HepG2 (cell line): Measurements from ENCODE around the gene SERTAD2. TPM values are rescaled to one million over a fixed set of nuclear protein-coding genes. Genes with fewer than 3 reads are reported as not detected.

ENCODE experiments used
- BHLHE40 ChIP-seq: IDR thresholded peaks from 2 replicates; pipeline ENCODE4 v1.6.1; 2011; ENCODE audit warnings: low read length, improper control_type of control experiment
- CC2D1A ChIP-seq: sonication (generic); formaldehyde crosslinking; IDR thresholded peaks from 2 replicates; pipeline ENCODE4 v1.8.1; 2023; ENCODE audit warnings: mild to moderate bottlenecking, missing genetic modification reagents
- ISL2 ChIP-seq: sonication (generic); formaldehyde crosslinking; IDR thresholded peaks from 2 replicates; pipeline ENCODE4 v1.5.0; 2020; ENCODE audit warnings: missing genetic modification reagents
- MLLT10 ChIP-seq: sonication (generic); formaldehyde crosslinking; IDR thresholded peaks from 2 replicates; pipeline ENCODE4 v1.4.0; 2020; ENCODE audit warnings: missing genetic modification reagents
- NR2F2 ChIP-seq: IDR thresholded peaks from 2 replicates; pipeline ENCODE4 v1.6.1; 2012; ENCODE audit warnings: low read depth, inconsistent platforms, borderline replicate concordance
- PCBP1 ChIP-seq: fragments of 200-400 bp; formaldehyde crosslinking; IDR thresholded peaks from 2 replicates; pipeline ENCODE4 v1.6.1; 2017; ENCODE audit warnings: mild to moderate bottlenecking, low read depth, low read length, borderline replicate concordance
- POLR2A ChIP-seq, 2 experiments: IDR thresholded peaks; 2 replicates each; pipeline ENCODE4 v1.6.1; 2011; ENCODE audit warnings: low read depth in 2 of 2, low read length in 2 of 2, mild to moderate bottlenecking in 1 of 2, moderate library complexity in 1 of 2; ENCODE audit not compliant: insufficient read depth in 1 of 2
- PRPF4 ChIP-seq: fragments of 200-400 bp; formaldehyde crosslinking; IDR thresholded peaks from 2 replicates; pipeline ENCODE4 v1.6.1; 2016; ENCODE audit warnings: low read length, low read depth; ENCODE audit not compliant: poor library complexity, severe bottlenecking
- RAD51 ChIP-seq: fragments of 450-650 bp; IDR thresholded peaks from 2 replicates; pipeline ENCODE4 v1.6.1; 2016; ENCODE audit warnings: borderline replicate concordance
- RBFOX2 ChIP-seq: fragments of 200-400 bp; formaldehyde crosslinking; IDR thresholded peaks from 2 replicates; pipeline ENCODE4 v1.6.1; 2017; ENCODE audit warnings: low read depth, mild to moderate bottlenecking, low read length
- SIX1 ChIP-seq: sonication (generic); formaldehyde crosslinking; IDR thresholded peaks from 2 replicates; pipeline ENCODE4 v1.4.0; 2020; ENCODE audit warnings: missing genetic modification reagents, borderline replicate concordance
- TSC22D2 ChIP-seq: sonication (generic); formaldehyde crosslinking; IDR thresholded peaks from 2 replicates; pipeline ENCODE4 v1.5.1; 2020; ENCODE audit warnings: missing genetic modification reagents, mild to moderate bottlenecking, borderline replicate concordance
- ZIK1 ChIP-seq: sonication (generic); formaldehyde crosslinking; IDR thresholded peaks from 2 replicates; pipeline ENCODE4 v1.5.0; 2020; ENCODE audit warnings: mild to moderate bottlenecking, low read depth, missing genetic modification reagents, borderline replicate concordance
- ZKSCAN5 ChIP-seq: sonication (generic); formaldehyde crosslinking; IDR thresholded peaks from 2 replicates; pipeline ENCODE4 v1.5.1; 2020; ENCODE audit warnings: mild to moderate bottlenecking, missing genetic modification reagents
- ZNF121 ChIP-seq: sonication (generic); formaldehyde crosslinking; IDR thresholded peaks from 2 replicates; pipeline ENCODE4 v1.5.0; 2020; ENCODE audit warnings: mild to moderate bottlenecking, missing genetic modification reagents
- ZNF234 ChIP-seq: sonication (generic); formaldehyde crosslinking; conservative IDR thresholded peaks from 2 replicates; pipeline ENCODE4 v1.5.1; 2020; ENCODE audit warnings: mild to moderate bottlenecking, missing genetic modification reagents
- ZNF589 ChIP-seq: sonication (generic); formaldehyde crosslinking; conservative IDR thresholded peaks from 2 replicates; pipeline ENCODE4 v1.8.0; 2022; ENCODE audit warnings: mild to moderate bottlenecking, moderate library complexity, missing genetic modification reagents
- ZNF788 ChIP-seq: sonication (generic); formaldehyde crosslinking; IDR thresholded peaks from 2 replicates; pipeline ENCODE4 v1.5.0; 2020; ENCODE audit warnings: mild to moderate bottlenecking, missing genetic modification reagents, borderline replicate concordance
- ZNF790 ChIP-seq: sonication (generic); formaldehyde crosslinking; IDR thresholded peaks from 2 replicates; pipeline ENCODE4 v1.8.0; 2022; ENCODE audit warnings: missing genetic modification reagents, mild to moderate bottlenecking, borderline replicate concordance
- ZNF879 ChIP-seq: sonication (generic); formaldehyde crosslinking; IDR thresholded peaks from 2 replicates; pipeline ENCODE4 v1.8.1; 2023; ENCODE audit warnings: missing genetic modification reagents
- ZSCAN9 ChIP-seq: IDR thresholded peaks from 2 replicates; pipeline ENCODE4 v1.6.1; 2016; ENCODE audit warnings: borderline replicate concordance
- polyA plus RNA-seq, 8 experiments: library from polyadenylated mRNA; depleted of rRNA in 3 of 8; stranded (reverse) in 7 of 8; unstranded in 1 of 8; fragments of >200 nt; fragmentation: Illumina TruSeq in 4 of 8; extraction: Trizol in 4 of 8; gene quantifications; 2 replicates each; pipeline versions ENCODE4 v1.2.1 to v1.2.3, GENCODE V29; 2011 to 2016; ENCODE audit warnings: low read depth in 4 of 8, missing spikeins in 1 of 8, mixed read lengths in 1 of 8; ENCODE audit not compliant: insufficient read depth in 1 of 8
- total RNA-seq, 5 experiments: library from RNA; depleted of rRNA; stranded (reverse); fragments of >200 nt; fragmentation: Illumina TruSeq; extraction: Trizol; gene quantifications; 2 replicates each; pipeline ENCODE4 v1.2.3, GENCODE V29; 2016; ENCODE audit warnings: low read depth in 1 of 5
- TF ChIP-seq, protein P1 (sequence below): sonication (generic); formaldehyde crosslinking; IDR thresholded peaks from 2 replicates; pipeline ENCODE4 v1.4.0; 2020; ENCODE audit warnings: low read depth, mild to moderate bottlenecking, missing genetic modification reagents
- TF ChIP-seq, protein P2 (sequence below): sonication (generic); formaldehyde crosslinking; IDR thresholded peaks from 2 replicates; pipeline ENCODE4 v1.5.1; 2020; ENCODE audit warnings: mild to moderate bottlenecking, missing genetic modification reagents
- TF ChIP-seq, protein P3 (sequence below): sonication (generic); formaldehyde crosslinking; IDR thresholded peaks from 2 replicates; pipeline ENCODE4 v1.5.0; 2020; ENCODE audit warnings: mild to moderate bottlenecking, missing genetic modification reagents

SERTAD2 gene
- total and polyA plus RNA-seq, 2 of the 13 experiments (the other 11 are each of a cell fraction or from before 2014, with no cell fraction given), result 6.7 to 22.6 TPM

DNA sequence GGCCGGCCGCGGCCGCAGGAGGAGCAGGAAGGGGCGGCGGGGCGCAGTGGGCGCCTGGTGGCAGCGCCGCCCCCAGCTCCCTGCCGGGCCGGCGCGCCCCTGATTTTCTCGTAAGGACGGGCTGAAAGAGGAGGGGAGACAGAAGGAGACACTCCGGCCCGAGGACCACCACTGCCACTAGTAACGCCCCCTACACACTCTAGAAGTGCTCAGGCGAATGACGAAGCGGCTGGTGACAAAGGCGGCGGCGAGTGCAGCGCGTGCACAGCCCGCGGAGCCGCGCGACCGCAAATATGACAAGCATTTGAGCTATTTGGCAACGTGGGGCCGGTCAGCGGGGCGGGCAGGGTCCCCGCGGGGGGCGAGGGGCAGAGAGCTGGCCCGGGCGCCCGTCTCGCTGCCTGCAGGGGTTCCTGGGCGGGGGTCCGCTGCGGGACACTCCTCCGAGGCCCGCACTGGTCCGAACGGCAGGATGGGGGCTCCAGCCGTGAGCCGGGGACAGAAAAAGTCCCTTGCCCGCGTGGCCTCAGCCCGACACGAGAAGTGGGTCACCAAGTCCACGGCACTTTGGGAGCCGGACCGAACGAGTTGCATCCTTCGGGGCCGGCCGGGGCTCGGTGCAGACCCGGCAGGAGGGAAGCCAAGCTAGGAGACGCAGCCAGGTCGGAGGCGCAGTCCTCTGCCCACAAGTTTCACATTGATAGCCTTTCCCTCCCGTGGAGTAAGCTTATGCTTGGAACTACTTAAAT is 524 bp upstream of the SERTAD2 start (continued):
- TF ChIP-seq PCBP1, result no peak
- no peak for TF ChIP-seq ZNF589 (CRISPR knock-in tag)
- TF ChIP-seq ZNF790, result no peak; the same call in 1 of the 2 replicates
- TF ChIP-seq, protein P1, sequence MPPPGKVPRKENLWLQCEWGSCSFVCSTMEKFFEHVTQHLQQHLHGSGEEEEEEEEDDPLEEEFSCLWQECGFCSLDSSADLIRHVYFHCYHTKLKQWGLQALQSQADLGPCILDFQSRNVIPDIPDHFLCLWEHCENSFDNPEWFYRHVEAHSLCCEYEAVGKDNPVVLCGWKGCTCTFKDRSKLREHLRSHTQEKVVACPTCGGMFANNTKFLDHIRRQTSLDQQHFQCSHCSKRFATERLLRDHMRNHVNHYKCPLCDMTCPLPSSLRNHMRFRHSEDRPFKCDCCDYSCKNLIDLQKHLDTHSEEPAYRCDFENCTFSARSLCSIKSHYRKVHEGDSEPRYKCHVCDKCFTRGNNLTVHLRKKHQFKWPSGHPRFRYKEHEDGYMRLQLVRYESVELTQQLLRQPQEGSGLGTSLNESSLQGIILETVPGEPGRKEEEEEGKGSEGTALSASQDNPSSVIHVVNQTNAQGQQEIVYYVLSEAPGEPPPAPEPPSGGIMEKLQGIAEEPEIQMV, result no peak
- TF ChIP-seq PRPF4, result no peak
- TF ChIP-seq ZIK1, result no peak
- TF ChIP-seq POLR2A (IDR thresholded peaks at IDR 0.05; ENCODE audit: insufficient read depth in 1 of 2, low read depth in 2 of 2, low read length in 2 of 2), result peak; percentile 87 to 88
- TF ChIP-seq NR2F2, result no peak
- TF ChIP-seq MLLT10 (CRISPR knock-in tag), result 0 out of 2 replicates have a peak, but pooled peaks have one; percentile 26
- no peak; the same call in 1 of the 2 replicates for TF ChIP-seq ZNF879
- TF ChIP-seq ZKSCAN5, result 0 out of 2 replicates have a peak, but pooled peaks have one; percentile 44
- TF ChIP-seq ZSCAN9 (CRISPR knock-in tag), result no peak
- TF ChIP-seq ISL2 (CRISPR knock-in tag), result peak; percentile 61
- TF ChIP-seq, protein P2, sequence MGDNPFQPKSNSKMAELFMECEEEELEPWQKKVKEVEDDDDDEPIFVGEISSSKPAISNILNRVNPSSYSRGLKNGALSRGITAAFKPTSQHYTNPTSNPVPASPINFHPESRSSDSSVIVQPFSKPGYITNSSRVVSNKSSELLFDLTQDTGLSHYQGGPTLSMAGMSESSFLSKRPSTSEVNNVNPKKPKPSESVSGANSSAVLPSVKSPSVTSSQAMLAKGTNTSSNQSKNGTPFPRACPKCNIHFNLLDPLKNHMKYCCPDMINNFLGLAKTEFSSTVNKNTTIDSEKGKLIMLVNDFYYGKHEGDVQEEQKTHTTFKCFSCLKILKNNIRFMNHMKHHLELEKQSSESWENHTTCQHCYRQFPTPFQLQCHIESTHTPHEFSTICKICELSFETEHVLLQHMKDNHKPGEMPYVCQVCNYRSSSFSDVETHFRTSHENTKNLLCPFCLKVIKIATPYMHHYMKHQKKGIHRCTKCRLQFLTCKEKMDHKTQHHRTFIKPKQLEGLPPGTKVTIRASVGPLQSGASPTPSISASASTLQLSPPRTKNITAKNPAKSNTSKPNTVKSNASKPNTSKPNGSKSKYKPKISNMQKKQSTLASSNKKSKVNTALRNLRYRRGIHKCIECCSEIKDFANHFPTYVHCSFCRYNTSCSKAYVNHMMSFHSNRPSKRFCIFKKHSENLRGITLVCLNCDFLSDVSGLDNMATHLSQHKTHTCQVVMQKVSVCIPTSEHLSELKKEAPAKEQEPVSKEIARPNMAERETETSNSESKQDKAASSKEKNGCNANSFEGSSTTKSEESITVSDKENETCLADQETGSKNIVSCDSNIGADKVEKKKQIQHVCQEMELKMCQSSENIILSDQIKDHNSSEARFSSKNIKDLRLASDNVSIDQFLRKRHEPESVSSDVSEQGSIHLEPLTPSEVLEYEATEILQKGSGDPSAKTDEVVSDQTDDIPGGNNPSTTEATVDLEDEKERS (CRISPR knock-in tag), result 0 out of 2 replicates have a peak, but pooled peaks have one; percentile 54
- no peak for TF ChIP-seq CC2D1A (CRISPR knock-in tag)
- TF ChIP-seq RBFOX2, result peak; percentile 93
- 0 out of 2 replicates have a peak, but pooled peaks have one; percentile 33 for TF ChIP-seq SIX1
- no peak for TF ChIP-seq RAD51
- no peak; the same call in 1 of the 2 replicates for TF ChIP-seq ZNF788 (CRISPR knock-in tag)
- TF ChIP-seq TSC22D2 (CRISPR knock-in tag), result no peak
- TF ChIP-seq ZNF234 (CRISPR knock-in tag), result no peak; the same call in 1 of the 2 replicates
- TF ChIP-seq ZNF121 (CRISPR knock-in tag), result peak; percentile 44; the same call in 1 of the 2 replicates
- TF ChIP-seq BHLHE40, result peak; percentile 88
- TF ChIP-seq, protein P3, sequence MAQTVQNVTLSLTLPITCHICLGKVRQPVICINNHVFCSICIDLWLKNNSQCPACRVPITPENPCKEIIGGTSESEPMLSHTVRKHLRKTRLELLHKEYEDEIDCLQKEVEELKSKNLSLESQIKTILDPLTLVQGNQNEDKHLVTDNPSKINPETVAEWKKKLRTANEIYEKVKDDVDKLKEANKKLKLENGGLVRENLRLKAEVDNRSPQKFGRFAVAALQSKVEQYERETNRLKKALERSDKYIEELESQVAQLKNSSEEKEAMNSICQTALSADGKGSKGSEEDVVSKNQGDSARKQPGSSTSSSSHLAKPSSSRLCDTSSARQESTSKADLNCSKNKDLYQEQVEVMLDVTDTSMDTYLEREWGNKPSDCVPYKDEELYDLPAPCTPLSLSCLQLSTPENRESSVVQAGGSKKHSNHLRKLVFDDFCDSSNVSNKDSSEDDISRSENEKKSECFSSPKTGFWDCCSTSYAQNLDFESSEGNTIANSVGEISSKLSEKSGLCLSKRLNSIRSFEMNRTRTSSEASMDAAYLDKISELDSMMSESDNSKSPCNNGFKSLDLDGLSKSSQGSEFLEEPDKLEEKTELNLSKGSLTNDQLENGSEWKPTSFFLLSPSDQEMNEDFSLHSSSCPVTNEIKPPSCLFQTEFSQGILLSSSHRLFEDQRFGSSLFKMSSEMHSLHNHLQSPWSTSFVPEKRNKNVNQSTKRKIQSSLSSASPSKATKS (CRISPR knock-in tag), result no peak
